ENCODE data around the gene TAS1R2.
"Not testable (repeated sequence)": the region's sequence is repeated elsewhere in the genome, so short reads cannot be mapped to it uniquely, and the experiment has no call there.

The TAS1R2 gene

DNA sequence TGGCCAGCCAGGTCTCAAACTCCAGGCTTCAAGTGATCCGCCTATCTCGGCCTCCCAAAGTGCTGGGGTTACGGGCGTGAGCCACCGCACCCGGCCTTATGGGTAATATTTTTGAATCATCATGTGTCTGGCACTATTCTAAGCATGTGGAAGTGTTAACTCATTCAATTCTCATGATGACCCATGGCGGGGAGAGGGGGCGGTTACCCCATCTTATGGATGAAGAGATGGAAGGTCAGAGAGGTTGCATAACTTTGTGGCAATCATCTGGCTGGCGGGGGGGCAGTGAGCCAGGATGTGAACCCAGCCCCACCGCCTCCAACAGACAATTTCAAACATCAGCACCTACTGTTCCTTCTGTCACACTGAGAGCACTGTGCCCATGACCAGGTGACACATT, 11.5 kb upstream of the TAS1R2 start:
- in situ Hi-C loops (cut with HindIII; ENCODE audit: low sequenced_read_pairs) = no loop called here
- no peak overlapping the region for H3K4me3 ChIP-seq (ENCODE audit: low read depth, low read length)
- TF ChIP-seq, protein P1, sequence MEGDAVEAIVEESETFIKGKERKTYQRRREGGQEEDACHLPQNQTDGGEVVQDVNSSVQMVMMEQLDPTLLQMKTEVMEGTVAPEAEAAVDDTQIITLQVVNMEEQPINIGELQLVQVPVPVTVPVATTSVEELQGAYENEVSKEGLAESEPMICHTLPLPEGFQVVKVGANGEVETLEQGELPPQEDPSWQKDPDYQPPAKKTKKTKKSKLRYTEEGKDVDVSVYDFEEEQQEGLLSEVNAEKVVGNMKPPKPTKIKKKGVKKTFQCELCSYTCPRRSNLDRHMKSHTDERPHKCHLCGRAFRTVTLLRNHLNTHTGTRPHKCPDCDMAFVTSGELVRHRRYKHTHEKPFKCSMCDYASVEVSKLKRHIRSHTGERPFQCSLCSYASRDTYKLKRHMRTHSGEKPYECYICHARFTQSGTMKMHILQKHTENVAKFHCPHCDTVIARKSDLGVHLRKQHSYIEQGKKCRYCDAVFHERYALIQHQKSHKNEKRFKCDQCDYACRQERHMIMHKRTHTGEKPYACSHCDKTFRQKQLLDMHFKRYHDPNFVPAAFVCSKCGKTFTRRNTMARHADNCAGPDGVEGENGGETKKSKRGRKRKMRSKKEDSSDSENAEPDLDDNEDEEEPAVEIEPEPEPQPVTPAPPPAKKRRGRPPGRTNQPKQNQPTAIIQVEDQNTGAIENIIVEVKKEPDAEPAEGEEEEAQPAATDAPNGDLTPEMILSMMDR (IDR thresholded peaks at IDR 0.05; ENCODE audit: low read depth, low read length, missing control alignments) = no peak
- no peak for DNase-seq (ENCODE audit: low read depth)

DNA sequence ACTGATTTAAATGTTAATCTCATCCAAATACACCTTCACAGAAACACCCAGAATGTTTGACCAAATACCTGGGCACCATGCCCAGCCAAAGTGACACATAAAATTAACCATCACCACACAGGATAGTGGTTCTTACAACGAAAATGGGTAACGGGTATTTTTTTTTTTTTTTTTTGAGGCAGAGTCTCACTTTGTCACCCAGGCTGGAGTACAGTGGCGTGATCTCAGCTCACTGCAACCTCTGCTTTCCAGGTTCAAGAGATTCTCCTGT, 11.1 kb upstream of the TAS1R2 start:
- in situ Hi-C loops (cut with HindIII; ENCODE audit: low sequenced_read_pairs); H3K4me3 ChIP-seq (ENCODE audit: low read depth, low read length); DNase-seq (ENCODE audit: low read depth): not testable (repeated sequence)

DNA sequence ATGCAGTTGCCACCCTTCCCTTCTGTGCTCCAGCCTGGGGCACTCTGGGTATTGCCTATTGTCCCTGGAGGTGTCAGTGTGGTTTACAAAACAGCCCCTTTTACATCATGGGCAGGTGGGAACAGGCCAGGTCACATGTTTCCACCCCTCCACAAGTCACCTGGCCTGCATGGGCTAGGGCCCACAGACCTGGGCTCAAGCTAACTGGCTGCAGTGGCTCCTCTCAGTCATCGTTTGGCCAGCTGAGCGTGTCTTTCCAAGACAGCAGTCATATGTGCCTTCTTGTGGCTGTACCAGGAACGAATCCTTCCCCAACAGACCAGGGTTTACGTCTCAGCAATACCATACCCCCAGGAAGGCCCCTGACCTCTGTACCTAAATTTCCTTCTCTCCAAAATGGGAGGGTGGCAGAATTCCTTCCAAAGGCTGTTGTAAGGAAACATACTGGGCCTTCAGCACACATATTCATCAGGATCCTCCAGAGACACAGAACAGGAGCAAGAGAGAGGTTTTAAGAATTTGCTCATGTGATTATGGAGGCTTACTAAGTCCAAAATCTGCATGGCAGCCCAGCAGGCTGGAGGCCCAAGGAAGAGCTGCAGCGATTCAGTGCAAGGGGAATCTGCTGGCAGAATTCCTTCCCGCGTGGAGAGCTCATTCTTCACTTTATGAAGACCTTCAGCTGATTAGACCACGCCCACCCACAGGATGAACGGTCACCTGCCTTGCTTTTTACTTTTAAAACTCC, 10.6 kb upstream of the TAS1R2 start:
- TF ChIP-seq, protein P1 (IDR thresholded peaks at IDR 0.05; ENCODE audit: low read depth, low read length, missing control alignments) = no peak
- in situ Hi-C loops (cut with HindIII; ENCODE audit: low sequenced_read_pairs) = no loop called here
- no peak overlapping the region for H3K4me3 ChIP-seq (ENCODE audit: low read depth, low read length)
- DNase-seq (ENCODE audit: low read depth) = no peak

DNA sequence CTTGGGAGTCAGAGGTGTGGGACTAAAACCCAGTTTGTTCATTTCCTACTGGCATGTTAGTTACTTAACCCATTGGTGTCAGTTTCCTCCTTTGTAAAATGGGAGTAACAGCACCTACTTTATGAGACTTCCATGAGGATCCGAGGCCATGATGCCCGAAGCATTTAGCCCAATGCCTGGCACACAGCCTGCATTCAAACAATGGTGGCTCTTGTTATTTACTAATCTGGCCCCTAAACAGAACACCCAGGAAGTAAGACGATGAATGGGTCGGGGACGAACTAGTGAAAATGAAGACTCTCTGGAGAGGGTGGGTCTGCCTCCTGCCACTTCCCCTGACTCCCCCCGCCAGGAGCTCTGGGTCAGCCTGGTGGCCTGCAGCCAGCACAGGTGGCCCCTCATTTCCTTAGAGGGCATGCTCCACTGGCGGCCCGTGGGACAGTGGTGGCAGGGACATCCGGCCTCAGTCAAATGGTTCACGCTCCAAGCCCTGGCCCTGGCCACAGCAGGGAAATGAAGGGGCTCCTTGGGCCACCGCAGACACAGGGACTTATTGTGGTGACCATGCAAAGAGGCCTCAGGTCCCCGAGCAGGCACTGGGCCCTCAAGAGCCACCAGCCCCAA, 9.5 kb upstream of the TAS1R2 start:
- TF ChIP-seq, protein P1 (IDR thresholded peaks at IDR 0.05; ENCODE audit: low read depth, low read length, missing control alignments) = no peak
- DNase-seq (ENCODE audit: low read depth) = no peak
- in situ Hi-C loops (cut with HindIII; ENCODE audit: low sequenced_read_pairs) = no loop called here
- no peak overlapping the region for H3K4me3 ChIP-seq (ENCODE audit: low read depth, low read length)

DNA sequence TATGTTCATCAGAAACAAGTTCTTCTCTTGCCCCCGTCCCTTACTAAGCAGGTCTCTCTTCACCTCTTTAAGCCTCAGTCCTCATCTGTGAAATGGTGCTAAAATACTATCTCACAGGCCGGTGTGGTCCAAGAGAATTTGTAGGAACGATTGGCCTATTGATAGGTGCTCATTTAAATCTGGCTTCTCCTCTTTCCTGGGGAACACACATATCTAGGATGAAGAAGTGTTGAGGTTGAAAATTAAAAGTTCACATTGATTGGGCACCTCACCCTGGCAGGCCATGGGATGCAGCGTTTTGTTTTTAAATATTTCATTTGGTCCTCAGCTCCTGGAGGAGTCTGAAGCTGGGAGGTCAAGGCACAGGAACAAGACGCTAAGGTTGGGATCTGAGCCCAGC, 8.9 kb upstream of the TAS1R2 start:
- TF ChIP-seq, protein P1 (IDR thresholded peaks at IDR 0.05; ENCODE audit: low read depth, low read length, missing control alignments) = no peak
- in situ Hi-C loops (cut with HindIII; ENCODE audit: low sequenced_read_pairs) = no loop called here
- no peak overlapping the region for H3K4me3 ChIP-seq (ENCODE audit: low read depth, low read length)
- no peak for DNase-seq (ENCODE audit: low read depth)

DNA sequence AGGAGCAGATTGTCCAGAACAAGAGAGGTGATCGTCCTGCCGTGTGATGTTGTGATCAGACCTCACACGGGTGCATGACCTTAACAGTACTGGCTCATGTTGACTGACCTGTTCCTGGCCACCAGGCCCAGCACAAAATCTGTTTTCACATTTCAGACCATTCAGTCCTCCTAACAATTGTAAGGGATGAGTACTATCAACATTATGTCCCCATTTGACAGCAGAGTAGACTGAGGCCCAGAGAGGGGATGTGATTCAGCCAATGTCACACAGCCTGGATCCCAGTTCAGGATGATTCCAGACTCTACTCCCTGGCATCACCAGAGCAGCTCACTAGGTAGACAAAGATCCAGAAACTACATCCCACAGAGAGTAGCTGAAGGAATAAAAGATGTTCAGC, 7.4 kb upstream of the TAS1R2 start:
- TF ChIP-seq, protein P1 (IDR thresholded peaks at IDR 0.05; ENCODE audit: low read depth, low read length, missing control alignments) = no peak
- no peak overlapping the region for H3K4me3 ChIP-seq (ENCODE audit: low read depth, low read length)
- DNase-seq (ENCODE audit: low read depth) = no peak
- in situ Hi-C loops (cut with HindIII; ENCODE audit: low sequenced_read_pairs) = no loop called here

DNA sequence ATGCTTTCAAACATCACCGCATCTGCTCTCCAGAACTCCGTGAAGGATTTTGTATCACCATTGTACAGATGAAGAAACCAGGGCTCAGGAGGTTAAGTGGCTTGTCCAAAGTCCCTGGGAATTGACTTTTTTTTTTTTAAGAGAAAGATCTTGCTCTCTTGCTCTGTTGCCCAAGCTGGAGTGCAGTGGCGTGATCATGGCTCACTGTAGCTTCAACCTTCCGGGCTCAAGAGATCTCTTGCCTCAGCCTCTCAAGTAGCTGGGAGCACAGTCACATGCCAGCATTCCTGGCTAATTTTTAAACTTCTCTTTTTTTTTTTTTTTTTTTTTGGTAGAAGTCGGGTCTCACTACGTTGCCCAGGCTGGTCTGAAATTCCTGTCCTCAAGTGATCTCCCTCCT, 6.9 kb upstream of the TAS1R2 start:
- in situ Hi-C loops (cut with HindIII; ENCODE audit: low sequenced_read_pairs) = no loop called here
- H3K4me3 ChIP-seq (ENCODE audit: low read depth, low read length) = no peak overlapping the region
- no peak for DNase-seq (ENCODE audit: low read depth)
- TF ChIP-seq, protein P1 (IDR thresholded peaks at IDR 0.05; ENCODE audit: low read depth, low read length, missing control alignments) = no peak

All from astrocyte of the cerebellum (primary cell).